DOHH2 (cell line): ENCODE measurements around the gene ADARB1.
"Not testable (repeated sequence)": the region's sequence is repeated elsewhere in the genome, so short reads cannot be mapped to it uniquely, and the experiment has no call there.

Experiments used
- H3F3A ChIP-seq: fragments of 200-600 bp; sonication (generic), shearing (Covaris generic); 2 replicates; pipeline ENCODE4 v1.6.0; 2016; ENCODE audit warnings: antibody characterized with exemption, mild to moderate bottlenecking; ENCODE audit not compliant: control insufficient read depth, insufficient read depth
- H3K27ac ChIP-seq: fragments of 200-600 bp; sonication (generic); 2 replicates; pipeline ENCODE4 v1.5.1; 2014; ENCODE audit warnings: low read depth, mild to moderate bottlenecking, low read length, moderate library complexity
- H3K27me3 ChIP-seq: fragments of 200-600 bp; sonication (generic); 2 replicates; pipeline ENCODE4 v1.6.1; 2014; ENCODE audit warnings: mild to moderate bottlenecking, low read length, mixed read lengths; ENCODE audit not compliant: control insufficient read depth
- H3K36me3 ChIP-seq: fragments of 200-600 bp; sonication (generic); 2 replicates; pipeline ENCODE4 v1.6.1; 2014; ENCODE audit warnings: mild to moderate bottlenecking, low read length, moderate library complexity, mixed read lengths; ENCODE audit not compliant: control insufficient read depth
- H3K4me1 ChIP-seq: fragments of 200-600 bp; sonication (generic); 2 replicates; pipeline ENCODE4 v1.6.1; 2014; ENCODE audit warnings: mild to moderate bottlenecking, low read length, mixed read lengths; ENCODE audit not compliant: control insufficient read depth
- H3K4me2 ChIP-seq: fragments of 200-600 bp; sonication (generic); 2 replicates; pipeline ENCODE4 v1.6.0; 2014; ENCODE audit warnings: mild to moderate bottlenecking, low read length, moderate library complexity
- H3K4me3 ChIP-seq: fragments of 200-600 bp; sonication (generic); 2 replicates; pipeline ENCODE4 v1.5.1; 2014; ENCODE audit warnings: mild to moderate bottlenecking, low read length, mixed read lengths
- H3K79me2 ChIP-seq: fragments of 200-600 bp; sonication (generic); 2 replicates; pipeline ENCODE4 v1.6.1; 2014; ENCODE audit warnings: mild to moderate bottlenecking, low read length, mixed read lengths; ENCODE audit not compliant: control insufficient read depth
- H3K9me2 ChIP-seq: fragments of 200-600 bp; sonication (generic); replicated peaks from 2 replicates; pipeline ENCODE4 v1.6.1; 2014; ENCODE audit warnings: mild to moderate bottlenecking, low read length, mixed read lengths; ENCODE audit not compliant: control insufficient read depth
- H3K9me3 ChIP-seq: fragments of 200-600 bp; sonication (generic); 2 replicates; pipeline ENCODE4 v1.6.1; 2014; ENCODE audit warnings: antibody characterized with exemption, low read length, mixed read lengths; ENCODE audit not compliant: control insufficient read depth, insufficient read depth
- H4K20me1 ChIP-seq: fragments of 200-600 bp; sonication (generic); 2 replicates; pipeline ENCODE4 v1.6.0; 2014; ENCODE audit warnings: low read depth, mild to moderate bottlenecking, antibody characterized with exemption, low read length, moderate library complexity; ENCODE audit not compliant: control insufficient read depth, insufficient read depth
- EZH2phosphoT487 ChIP-seq: fragments of 200-600 bp; sonication (generic); IDR thresholded peaks from 2 replicates; pipeline ENCODE4 v1.6.1; 2017; ENCODE audit warnings: borderline replicate concordance, mild to moderate bottlenecking, antibody characterized with exemption, low read length, moderate library complexity, mixed read lengths
- TF ChIP-seq, protein P1 (sequence below): fragments of 200-600 bp; sonication (generic); IDR thresholded peaks from one replicate; pipeline ENCODE4 v1.5.1; 2014; ENCODE audit warnings: antibody characterized with exemption, mild to moderate bottlenecking, low read depth, low read length; ENCODE audit not compliant: poor library complexity, severe bottlenecking

ADARB1 gene

DNA sequence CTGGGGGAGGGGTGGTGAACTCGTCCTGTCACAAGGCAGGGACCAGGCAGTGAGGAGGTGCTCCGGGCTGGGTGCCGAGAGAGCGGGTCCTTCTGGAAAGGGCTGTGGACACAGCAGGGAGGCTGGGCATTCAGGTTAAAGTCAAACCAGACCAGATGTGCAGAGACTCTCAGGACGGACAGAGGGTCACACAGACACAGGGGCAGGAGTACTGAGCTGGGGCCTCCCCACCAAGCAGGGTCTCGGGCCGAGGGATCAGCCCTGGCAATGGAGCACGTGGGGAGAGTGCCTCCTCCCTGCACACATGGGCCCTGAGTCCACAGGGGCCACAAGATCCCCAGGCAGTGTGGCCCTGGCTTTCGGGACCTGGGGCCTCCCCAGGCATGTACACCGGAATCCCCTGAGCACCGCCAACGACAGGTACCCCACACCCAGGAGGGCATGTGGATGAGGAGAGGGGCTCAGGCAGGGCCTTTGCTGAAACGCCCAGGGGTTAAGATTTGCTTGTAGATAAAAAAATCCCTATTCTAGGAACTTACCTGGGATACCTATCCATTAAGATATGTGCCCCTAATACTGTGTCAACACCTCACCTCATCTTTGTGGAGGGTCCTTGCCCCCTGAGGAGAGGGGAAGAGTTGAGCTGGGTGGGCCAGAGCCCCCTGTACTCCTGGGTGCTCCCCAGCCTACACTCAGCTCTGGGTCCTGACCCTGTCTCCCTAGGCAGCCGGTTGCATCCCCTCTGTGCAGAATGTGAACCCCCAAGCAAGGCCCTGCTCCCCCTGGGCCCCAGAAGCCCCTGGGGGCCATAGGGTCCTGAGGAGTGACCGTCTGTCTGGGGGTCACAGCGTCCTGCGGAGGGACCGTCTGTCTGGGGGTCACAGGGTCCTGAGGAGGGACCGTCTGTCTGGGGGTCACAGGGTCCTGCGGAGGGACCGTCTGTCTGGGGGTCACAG is 46.9 kb upstream of the ADARB1 start:
- no peaks in the 10 kb centered on the region for H3K4me1 ChIP-seq
- H3K36me3 ChIP-seq: no peaks in the 10 kb centered on the region
- H4K20me1 ChIP-seq: no peaks in the 10 kb centered on the region
- H3K27me3 ChIP-seq: peaks cover 6% of the 10 kb centered on the region; the same call in 1 of the 2 replicates
- H3K4me2 ChIP-seq: no peak overlapping the region
- TF ChIP-seq, protein P1, sequence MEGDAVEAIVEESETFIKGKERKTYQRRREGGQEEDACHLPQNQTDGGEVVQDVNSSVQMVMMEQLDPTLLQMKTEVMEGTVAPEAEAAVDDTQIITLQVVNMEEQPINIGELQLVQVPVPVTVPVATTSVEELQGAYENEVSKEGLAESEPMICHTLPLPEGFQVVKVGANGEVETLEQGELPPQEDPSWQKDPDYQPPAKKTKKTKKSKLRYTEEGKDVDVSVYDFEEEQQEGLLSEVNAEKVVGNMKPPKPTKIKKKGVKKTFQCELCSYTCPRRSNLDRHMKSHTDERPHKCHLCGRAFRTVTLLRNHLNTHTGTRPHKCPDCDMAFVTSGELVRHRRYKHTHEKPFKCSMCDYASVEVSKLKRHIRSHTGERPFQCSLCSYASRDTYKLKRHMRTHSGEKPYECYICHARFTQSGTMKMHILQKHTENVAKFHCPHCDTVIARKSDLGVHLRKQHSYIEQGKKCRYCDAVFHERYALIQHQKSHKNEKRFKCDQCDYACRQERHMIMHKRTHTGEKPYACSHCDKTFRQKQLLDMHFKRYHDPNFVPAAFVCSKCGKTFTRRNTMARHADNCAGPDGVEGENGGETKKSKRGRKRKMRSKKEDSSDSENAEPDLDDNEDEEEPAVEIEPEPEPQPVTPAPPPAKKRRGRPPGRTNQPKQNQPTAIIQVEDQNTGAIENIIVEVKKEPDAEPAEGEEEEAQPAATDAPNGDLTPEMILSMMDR: no peak
- TF ChIP-seq EZH2phosphoT487: no peak
- no peak overlapping the region for H3K4me3 ChIP-seq
- no peaks in the 10 kb centered on the region for H3F3A ChIP-seq
- H3K27ac ChIP-seq: no peak overlapping the region
- no peaks in the 10 kb centered on the region for H3K9me3 ChIP-seq
- H3K79me2 ChIP-seq: no peaks in the 10 kb centered on the region
- no peaks in the 10 kb centered on the region for H3K9me2 ChIP-seq

DNA sequence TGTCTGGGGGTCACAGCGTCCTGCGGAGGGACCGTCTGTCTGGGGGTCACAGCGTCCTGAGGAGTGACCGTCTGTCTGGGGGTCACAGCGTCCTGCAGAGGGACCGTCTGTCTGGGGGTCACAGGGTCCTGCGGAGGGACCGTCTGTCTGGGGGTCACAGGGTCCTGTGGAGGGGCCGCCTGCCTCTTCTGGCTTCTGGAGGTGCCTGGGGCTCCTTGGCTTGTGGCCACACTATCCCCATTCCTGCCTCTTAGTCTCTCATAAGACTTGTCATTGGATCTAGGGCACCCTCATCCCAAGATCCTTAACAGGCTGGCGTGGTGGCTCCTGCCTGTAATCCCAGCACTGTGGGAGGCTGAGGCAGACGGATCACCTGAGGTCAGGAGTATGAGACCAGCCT is 45.7 kb upstream of the ADARB1 start:
- not testable (repeated sequence) for H3K79me2 ChIP-seq, H3K9me3 ChIP-seq, H3K27ac ChIP-seq, H3K4me1 ChIP-seq, H3K4me3 ChIP-seq, H3K4me2 ChIP-seq, H4K20me1 ChIP-seq, H3K9me2 ChIP-seq, H3K36me3 ChIP-seq, H3F3A ChIP-seq, H3K27me3 ChIP-seq

DNA sequence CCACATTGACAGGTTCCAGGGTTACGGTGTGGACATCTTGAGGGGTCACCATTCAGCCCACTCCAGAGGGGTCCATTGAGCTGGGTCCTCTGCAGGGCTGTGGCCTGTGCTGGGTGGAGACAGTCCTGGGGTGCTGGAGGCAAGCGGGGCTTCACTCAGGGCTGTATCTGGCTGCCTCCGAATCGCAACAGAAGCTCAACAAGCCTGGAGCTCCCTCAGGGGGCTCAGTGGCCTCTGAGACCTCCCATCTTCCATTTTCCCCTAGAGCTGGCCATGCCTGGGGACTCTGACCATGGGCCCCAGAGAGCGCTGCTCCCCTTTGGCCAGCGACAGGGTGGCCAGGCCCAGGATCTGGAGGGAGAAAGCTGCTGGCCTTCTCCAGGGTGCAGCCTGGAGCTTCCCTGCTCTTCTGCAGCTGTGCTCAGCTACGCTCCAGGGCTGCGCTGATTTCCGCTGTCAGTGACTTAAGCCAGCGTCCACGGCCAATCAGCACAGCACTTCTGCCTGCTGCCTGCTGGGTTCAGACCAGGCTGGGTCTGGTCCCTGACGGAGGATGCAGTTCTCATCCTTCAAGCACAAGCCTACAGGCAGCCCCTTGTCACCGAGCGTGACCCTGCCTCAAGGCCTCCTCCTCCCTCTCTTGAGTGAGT is 45.0 kb upstream of the ADARB1 start:
- Histone ChIP-seq H3K36me3 (no peaks in the 10 kb centered on the region), H3K4me2 (no peak overlapping the region), H3K79me2 (no peaks in the 10 kb centered on the region), H3K27ac (no peak overlapping the region), H3K27me3 (peaks cover 6% of the 10 kb centered on the region; the same call in 1 of the 2 replicates), H3K9me2 (no peaks in the 10 kb centered on the region), H3K4me1 (no peaks in the 10 kb centered on the region), H4K20me1 (no peaks in the 10 kb centered on the region), H3F3A (no peaks in the 10 kb centered on the region), H3K9me3 (no peaks in the 10 kb centered on the region), H3K4me3 (no peak overlapping the region)
- TF ChIP-seq EZH2phosphoT487: no peak
- TF ChIP-seq, protein P1: no peak
